GM12801 (cell line): Measurements from ENCODE around the gene MIPEP.
"Not testable (repeated sequence)": the region's sequence is repeated elsewhere in the genome, so short reads cannot be mapped to it uniquely, and the experiment has no call there.

Experiments used
- TF ChIP-seq, protein P1 (sequence below): IDR thresholded peaks from one replicate; pipeline ENCODE4 v1.5.1; 2011; ENCODE audit warnings: control low read depth; ENCODE audit not compliant: insufficient read length; ENCODE audit errors: extremely low read depth

Gene MIPEP

DNA sequence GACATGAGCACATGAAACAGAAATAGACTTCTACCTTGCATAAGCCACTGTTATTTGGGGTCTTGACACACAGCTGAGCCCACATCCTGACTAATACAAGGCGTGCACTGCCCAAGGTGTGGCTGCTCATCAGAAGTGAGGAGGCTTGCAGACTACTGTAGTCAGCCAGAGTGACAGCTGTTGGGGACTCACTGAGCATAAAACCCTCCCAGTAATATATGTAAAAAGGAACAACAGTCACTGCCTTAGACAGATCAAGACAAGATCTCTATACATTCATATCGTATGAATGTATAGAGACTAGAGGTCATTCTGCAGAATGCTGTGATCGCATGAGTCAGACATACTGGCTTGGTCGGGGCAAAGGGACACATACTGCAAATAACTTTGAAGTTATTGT, 12.2 kb upstream of the MIPEP start:
- TF ChIP-seq, protein P1, sequence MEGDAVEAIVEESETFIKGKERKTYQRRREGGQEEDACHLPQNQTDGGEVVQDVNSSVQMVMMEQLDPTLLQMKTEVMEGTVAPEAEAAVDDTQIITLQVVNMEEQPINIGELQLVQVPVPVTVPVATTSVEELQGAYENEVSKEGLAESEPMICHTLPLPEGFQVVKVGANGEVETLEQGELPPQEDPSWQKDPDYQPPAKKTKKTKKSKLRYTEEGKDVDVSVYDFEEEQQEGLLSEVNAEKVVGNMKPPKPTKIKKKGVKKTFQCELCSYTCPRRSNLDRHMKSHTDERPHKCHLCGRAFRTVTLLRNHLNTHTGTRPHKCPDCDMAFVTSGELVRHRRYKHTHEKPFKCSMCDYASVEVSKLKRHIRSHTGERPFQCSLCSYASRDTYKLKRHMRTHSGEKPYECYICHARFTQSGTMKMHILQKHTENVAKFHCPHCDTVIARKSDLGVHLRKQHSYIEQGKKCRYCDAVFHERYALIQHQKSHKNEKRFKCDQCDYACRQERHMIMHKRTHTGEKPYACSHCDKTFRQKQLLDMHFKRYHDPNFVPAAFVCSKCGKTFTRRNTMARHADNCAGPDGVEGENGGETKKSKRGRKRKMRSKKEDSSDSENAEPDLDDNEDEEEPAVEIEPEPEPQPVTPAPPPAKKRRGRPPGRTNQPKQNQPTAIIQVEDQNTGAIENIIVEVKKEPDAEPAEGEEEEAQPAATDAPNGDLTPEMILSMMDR: no peak

DNA sequence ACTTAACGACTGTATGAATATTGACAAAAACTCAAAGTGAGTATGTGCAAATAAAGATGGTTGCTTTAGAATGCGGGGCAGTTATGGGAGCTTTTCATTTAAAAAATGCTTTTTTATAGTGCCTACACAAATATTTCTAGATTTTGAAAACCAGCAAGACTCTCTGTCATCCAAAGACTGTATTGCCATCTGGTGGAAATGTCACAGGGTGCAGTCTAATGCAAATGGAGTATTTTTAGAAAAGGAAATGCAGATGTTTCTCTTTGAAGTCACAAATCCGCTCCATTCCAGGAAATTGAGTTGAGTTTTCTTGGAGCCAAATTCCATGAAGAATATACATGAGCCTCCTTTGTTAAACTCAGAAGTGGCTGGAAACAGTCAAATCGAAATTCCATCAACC, 10.4 kb upstream of the MIPEP start:
- TF ChIP-seq, protein P1: no peak

DNA sequence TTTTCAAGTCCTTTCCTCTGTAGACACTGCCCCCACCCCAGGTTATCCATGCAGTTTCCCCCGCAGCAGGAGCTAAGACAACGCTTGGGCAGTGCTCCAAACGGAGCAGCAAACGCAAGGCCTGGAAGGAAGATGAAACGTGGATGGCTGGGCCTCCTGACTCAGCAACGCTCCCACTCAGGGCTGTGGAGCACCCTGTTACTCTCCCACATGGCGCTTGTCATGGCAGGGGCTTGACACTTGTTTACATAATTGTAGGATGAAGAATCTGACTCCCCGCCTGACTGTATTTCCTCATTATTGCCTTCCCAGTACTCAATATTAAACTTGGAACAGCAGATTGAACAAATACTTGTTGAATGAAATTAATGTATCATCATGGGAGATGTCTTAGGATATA, 8.9 kb upstream of the MIPEP start:
- TF ChIP-seq, protein P1: no peak

DNA sequence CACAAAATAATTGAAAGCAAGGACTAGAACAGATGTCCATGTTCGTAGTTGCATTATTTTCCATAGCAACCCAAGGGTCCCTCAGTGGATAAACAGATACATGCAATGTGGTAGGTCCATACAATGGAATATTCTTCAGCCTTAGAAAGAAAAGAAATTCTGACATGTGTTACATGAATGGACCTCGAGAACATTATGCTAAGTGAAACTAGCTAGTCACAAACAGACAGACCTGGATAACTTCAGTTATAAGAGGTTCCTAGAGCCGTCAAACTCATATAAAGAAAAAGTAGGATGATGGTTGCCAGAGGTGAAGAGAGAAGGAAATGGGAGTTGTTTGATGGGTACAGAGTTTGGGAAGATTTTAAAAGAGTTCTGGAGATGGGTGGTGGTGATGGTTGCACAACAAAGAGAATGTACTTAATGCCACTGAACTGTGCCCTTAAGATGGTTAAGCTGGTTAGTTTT, 8.3 kb upstream of the MIPEP start, which contains the start of gene C1QTNF9B:
C1QTNF9B (minus strand) TSS at position 51 of the 468 bp plus-strand sequence.
- TF ChIP-seq, protein P1: not testable (repeated sequence)

- TF ChIP-seq, protein P1: no peak
Measured at GRCh38 chr13:23889615-23890607, 711 bp upstream of the MIPEP start.

GRCh38 chr13:23883255-23883654, 5.9 kb downstream of the MIPEP start:
- TF ChIP-seq, protein P1: no peak

GRCh38 chr13:23877286-23877685, 11.9 kb downstream of the MIPEP start:
- TF ChIP-seq, protein P1: no peak
